CD4-positive, alpha-beta T cell treated with Interleukin-2 at 100 ng/mL for 4 hours (primary cell): ENCODE data around the gene GPS2.
A peak's percentile ranks its signal among the peaks of the same experiment; 100 is the strongest.

Source experiments
- DNase-seq: peaks from one replicate; pipeline ENCODE4 v3.0.0-alpha.2; 2020; ENCODE audit warnings: low spot score

Gene GPS2, protein sequence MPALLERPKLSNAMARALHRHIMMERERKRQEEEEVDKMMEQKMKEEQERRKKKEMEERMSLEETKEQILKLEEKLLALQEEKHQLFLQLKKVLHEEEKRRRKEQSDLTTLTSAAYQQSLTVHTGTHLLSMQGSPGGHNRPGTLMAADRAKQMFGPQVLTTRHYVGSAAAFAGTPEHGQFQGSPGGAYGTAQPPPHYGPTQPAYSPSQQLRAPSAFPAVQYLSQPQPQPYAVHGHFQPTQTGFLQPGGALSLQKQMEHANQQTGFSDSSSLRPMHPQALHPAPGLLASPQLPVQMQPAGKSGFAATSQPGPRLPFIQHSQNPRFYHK

DNA sequence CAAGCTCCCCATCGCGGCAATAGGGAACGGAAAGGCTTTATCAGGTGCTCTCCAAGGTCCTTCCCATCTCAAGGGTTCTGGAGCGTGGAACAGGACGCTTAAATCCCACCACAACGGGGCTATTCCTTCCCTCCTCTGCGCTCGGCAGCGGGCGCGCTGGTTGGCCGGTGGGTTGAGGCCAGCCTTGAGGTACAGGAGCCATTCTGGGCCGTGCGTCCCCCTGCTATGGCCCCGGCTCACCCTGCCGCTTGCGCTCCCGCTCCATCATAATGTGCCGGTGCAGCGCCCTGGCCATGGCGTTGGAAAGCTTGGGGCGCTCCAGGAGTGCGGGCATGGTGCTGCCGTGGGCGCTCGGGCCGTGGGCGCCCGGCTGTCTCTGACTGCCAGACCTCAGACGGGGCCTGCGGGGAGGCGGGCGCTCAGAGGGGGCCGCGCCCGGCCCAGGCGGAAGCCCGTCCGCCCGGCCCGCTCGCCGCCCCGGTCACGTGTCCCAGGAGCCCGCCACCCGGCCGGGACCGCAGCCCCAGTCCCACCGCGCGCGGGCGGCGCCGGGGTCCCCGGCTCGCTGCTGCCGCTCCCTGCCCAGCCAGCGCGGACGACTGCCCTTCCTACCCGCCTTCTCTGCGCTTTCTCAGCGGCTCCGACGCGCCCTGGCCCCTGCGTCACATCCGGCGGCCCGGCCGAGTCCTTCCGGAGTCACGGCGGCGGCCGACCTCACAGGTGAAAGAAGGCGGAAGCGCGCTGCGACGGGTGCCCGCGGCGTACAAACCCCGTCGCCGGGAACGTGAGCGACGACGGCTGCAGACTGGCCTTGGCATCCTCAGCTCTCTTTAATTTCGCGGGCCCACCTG is at the start of gene GPS2:
TSS of gene GPS2 (minus strand) at position 642 of the 851 bp plus-strand sequence. CDS start at position 334, 308 bp downstream.
- DNase-seq: peak; percentile 92

DNA sequence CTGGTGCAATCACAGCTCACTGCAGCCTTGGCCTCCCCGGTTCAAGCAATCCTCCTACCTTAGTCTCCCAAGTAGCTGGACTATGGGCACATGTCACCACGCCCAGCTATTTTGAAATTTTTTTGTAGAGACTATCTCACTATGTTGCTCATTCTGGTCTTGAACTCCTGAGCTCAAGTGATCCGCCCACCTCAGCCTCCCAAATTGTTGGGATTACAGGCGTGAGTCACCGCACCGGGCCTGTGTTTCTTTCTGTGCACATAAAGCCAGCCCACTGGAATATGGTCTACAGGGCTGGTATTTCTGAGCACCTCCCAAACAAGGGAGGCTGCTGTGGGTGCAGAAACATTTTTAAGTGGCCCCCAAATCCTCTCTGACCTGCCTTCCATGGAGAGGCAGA is 48.2 kb upstream of the GPS2 start:
- no peak for DNase-seq

DNA sequence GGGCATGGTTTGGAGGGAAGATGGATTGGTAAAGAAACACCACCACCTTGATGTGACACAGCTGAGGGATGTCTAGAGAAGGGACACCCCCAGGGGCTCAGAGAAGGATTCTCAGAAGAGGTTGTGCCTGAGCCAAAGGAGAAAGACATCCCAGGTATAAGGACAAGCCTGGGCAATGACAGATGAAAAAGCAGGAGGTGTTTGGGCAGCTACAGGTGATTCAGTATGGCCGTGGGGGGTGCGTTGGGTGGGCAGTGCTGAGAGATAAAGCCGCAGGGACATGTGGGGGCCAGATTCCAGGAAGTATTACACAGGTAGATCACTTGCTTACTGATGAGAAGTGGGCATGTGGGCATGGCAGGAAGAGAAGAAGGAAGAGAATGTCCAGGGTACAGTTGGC is 46.7 kb upstream of the GPS2 start:
- no peak for DNase-seq

DNA sequence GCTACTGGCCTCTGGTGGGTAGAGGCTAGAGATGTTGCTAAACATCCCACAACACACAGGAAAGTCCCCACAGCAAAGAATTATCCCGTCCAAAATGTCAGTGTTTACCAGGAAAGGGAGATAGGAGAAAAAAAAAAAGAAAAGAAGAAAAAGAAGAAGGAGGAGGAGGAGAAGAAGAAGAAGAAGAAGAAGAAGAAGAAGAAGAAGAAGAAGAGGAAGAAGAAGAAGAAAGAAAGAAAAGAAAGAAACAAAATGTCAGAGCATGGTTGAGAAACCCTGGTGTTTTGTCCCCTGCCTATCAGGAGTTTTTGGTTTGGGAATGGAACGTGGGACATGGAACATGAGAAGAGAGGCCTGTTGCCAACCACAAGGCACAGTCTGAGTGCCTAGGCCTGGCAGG is 42.2 kb upstream of the GPS2 start:
- DNase-seq: no peak

DNA sequence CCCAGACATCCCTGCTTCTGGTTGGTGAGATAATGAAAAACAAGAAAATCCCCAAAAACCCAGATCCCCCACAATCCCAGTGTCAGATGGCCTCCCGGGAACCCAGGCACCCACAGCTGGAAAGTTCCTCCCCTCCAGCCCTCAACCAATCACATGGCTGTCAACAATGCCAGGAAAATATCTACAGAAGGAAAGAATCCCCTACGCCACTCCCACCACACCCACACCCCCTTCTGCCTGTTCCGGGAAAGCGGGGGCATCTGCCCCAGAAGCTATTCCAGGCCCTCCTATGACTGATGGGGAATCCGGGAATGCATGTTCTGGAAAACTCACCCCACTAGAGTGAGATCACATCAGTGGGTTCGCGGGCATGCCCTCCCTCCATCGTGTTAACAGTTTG is 41.6 kb upstream of the GPS2 start:
- no peak for DNase-seq

DNA sequence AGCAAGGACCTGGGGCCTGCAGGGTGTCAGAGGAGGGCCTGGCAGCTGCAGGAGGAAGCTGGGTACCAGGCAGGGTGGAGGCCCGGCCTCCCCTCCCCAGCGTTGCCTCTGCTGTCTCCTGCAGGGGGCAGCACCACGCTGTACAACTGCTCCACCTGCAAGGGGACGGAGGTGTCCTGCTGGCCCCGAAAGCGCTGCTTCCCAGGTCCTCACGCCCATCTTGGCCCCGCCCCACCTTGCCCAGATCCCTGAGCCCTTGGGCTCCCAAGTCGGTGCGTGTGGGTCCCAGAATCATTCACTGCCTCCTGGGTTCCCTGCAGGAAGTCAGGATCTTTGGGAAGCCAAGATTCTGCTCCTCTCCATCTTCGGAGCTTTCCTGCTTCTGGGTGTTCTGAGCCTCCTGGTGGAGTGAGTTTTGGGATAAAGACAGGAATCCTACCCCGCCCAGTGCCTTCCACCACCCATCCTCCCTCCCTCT is 41.0 kb upstream of the GPS2 start:
- DNase-seq: peak; percentile 88

DNA sequence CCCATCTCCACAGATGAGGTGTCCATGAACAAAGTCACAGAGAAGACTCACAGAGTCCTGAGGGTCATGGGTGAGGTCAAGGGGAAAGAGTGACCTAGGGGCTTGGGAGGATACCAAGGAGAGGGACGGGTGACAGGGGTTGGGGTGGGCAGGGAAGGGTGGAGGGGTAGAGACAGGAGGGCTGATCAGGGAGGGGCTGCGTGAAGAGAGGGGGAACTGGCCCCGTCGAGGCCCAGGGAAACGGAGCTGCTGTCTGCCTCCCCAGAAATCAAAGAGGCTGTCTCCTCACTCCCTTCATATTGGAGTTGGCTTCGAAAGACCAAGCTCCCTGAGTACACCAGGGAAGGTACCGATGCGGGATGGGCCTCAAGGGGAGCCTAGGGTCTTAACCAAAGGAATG is 40.4 kb upstream of the GPS2 start:
- DNase-seq: no peak

DNA sequence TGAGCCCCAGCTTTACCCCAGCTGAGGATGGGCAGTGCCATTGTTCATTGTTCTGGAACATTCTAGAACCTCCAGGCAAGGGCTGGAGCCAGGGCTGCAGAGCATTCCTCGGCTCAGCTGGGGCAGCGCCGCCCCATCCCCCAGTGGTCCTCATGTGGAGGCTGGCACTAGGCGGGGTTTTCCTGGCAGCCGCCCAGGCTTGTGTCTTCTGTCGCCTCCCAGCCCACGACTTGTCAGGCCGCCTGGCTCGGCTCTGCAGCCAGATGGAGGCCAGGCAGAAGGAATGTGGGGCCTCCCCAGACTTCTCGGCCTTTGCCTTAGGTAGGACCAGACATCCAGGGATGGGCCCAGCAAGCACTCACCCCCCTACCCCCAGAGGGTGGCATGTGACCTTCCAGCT is 39.9 kb upstream of the GPS2 start, which contains the start of gene TMEM95:
TSS of gene TMEM95 (plus strand) at position 104 of the 400 bp plus-strand sequence. CDS start at position 153, 49 bp downstream.
- DNase-seq: no peak

DNA sequence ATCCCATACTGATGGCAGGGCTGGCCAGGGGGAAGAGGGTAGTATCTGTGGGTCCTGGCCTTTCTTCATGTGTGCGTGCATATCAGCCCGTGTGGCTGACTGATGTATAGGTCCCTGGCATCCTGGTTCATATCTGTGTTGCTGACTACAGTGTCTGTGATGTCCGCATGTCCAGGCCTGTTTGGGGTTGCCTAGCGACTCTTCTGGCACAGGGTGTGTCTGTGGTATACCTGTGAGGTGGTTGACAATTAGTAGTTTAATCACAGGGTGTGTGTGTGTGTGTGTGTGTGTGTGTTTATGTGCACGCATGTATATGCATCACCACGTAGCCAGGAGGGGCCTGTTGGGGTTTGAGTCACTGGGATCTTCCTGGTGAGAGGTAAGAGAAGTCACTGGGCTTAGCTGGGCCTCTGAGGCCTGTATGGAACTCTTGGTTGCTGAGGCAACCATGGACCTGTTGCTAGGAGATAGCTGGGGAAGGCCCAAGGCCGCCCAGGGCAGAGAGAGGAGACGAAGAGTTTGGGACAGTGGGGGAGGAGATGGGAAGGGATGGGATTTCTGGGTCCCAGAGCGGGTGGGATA is 39.2 kb upstream of the GPS2 start:
- DNase-seq: peak; percentile 74

DNA sequence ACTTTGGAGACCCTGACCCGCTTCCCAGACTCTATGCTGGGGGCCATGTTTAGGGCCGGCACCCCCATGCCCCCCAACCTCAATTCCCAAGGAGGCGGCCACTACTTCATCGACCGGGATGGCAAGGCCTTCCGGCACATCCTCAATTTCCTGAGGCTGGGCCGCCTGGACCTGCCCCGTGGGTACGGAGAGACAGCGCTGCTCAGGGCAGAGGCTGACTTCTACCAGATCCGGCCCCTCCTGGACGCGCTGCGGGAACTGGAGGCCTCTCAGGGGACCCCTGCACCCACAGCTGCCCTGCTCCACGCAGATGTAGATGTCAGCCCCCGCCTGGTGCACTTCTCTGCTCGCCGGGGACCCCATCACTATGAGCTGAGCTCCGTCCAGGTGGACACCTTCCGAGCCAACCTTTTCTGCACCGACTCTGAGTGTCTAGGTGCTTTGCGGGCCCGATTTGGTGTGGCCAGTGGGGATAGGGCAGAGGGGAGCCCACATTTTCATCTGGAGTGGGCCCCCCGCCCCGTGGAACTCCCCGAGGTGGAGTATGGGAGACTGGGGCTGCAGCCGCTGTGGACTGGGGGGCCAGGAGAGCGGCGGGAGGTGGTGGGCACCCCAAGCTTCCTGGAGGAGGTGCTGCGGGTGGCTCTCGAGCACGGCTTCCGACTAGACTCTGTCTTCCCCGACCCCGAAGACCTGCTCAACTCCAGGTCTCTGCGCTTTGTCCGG is 37.9 kb upstream of the GPS2 start:
- DNase-seq: no peak

DNA sequence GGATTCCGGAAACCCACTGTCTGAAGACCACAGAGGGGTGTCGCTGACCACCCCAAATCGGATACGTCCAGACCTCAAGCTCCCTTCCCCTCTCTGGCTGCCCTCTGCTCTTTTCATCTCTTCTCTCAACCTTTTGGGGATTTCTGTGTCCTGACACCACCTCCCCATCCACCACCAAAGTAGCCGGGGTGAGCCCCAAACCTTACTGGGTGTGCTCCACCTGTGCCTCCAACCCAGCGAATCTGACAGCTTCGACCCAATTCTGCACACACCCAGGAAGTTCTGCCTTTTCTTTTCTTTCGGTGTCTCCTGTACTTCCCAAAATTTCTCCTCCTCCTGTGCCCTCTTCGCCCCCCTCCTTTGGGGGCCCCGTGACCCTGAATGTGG is 37.3 kb upstream of the GPS2 start:
- DNase-seq: no peak

DNA sequence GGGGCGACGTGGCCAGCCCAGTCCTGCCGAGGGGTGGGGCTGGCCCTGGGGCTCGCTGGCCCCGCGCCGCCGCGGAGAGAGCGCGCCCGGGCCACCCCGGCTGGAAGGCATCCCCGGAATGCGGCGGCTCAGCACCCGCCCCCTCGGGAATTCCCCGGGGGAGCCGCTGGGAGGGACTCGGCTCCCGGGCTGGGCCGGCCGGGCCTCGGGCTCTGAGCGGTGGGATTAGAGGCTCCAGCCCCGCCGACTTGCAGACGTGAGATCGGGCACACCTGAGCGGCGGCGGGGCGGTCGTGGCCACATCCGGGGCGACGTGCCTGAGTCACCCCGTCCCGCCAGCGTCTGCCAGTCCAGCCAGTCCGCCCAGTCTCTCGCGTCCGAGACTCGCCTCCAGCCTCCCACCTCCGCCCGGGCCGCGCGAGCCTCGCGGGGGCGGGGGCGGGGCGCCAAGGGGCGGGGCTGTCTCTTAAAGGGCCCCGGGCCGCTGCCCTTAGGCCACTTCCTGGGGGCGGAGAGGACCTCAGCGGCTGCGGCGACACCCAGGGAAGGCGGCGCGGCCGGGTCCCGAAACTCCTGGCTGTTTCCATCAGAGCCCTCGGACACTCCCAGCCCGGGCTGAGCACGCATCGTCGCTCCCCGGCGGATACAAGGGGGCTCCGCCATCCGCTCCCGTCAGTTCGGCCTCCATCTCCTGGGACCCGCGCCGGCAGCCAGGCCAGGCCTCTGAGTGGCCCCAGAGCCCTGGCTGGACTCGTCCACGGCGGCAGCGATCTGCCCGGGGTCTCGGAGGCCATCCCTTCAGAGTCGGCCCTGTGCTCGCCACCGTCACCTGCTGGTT is 36.7 kb upstream of the GPS2 start, which contains the start of gene KCTD11:
TSS of gene KCTD11 (plus strand) at position 498 of the 838 bp plus-strand sequence.
- peak; percentile 82 for DNase-seq

DNA sequence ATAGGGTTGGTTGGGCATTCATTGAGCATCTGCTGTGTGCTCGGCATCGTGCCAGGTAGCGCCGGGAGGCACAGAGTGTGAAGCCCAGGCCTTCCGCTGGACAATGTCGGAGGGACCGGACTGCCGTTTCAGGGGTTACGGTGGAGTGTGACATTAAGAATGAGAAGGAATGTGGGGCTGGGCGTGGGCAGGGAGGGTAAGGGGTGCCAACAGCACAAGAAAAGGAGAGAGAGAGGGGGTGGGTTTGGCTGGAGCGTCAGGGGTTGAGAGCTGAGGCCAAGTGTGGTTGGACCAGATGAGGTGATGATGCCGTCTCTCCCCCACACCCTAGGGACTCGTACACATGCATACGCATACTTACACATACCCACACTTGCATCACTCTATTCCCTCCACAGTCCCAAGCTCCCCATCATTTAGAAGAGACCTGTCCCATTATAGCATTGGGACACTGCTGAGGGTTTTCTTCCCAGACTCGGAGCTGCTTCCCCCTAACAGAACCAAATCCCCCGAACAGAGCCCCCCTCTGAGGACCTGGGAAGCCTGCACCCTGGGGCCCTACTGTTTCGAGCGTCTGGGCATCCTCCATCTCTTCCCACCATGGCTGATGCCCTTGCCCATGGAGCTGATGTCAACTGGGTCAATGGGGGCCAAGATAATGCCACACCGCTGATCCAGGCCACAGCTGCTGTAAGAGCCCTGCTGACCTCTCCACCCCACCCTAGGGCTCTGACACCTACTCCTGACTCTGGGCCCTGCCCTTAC is 33.5 kb upstream of the GPS2 start:
- no peak for DNase-seq

DNA sequence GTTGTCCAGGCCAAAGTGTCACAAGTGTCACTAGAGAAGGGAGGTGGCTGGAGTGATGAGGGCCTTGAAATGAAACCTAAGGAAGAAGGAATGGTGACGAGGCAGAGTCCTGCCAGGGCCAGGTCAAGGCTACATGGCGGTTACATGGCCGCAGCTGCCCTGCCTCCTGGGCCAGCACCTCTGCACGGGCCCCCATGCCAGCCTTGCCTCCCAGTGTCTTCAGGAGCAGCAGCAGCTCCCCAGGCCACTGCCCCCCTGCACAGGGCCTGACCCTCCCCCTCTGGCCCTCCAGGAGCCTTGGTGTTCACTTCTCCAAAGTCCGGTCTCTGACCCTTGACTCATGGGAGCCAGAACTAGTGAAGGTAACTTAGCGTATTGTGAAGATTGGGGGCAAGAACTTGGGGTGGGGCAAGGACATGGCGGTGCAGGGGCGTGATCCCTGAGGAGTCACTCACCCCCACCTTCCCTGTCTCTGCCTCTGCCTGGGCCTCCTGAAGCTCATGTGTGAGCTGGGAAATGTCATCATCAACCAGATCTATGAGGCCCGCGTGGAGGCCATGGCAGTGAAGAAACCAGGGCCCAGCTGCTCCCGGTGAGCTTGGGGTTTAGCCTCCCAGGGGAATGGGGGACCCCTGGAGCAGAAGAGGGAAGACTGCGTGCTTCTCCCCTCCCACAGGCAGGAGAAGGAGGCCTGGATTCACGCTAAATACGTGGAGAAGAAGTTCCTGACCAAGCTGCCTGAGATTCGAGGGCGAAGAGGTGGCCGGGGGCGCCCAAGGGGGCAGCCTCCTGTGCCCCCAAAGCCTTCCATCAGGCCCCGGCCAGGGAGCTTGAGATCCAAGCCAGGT is 32.7 kb upstream of the GPS2 start:
- DNase-seq: no peak

DNA sequence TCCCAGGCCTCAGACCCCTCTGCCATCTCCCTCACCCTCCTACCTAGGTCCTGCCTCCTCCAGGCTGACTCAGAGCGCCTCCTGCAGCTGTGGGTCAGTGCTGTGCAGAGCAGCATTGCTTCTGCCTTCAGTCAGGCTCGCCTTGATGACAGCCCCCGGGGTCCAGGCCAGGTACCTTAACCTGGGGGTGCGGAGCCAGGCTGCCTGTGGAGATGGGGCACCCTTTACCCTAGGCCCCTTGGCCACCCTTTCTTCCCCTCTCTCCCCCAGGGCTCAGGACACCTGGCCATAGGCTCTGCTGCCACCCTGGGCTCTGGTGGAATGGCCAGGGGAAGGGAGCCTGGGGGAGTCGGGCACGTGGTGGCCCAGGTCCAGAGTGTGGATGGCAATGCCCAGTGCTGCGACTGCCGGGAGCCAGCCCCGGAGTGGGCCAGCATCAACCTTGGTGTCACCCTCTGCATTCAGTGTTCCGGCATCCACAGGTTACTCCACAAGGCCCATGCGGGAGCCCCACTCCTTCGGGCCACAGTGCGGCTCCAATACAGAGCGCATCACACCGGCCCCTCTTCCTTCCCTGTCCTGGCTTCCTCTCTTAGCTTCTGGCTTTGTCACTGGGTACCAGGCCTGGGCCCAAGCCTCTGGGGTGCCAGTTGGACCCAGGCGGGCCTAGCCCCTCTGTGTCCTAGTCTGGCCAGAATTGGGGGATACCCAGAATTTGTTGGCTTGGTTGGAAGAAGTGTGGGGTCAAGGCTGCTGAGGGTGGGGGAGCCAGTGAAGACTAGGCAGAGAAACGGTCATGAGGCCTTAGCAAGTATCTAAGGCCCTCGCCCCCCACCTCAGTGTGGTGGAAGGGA is 31.8 kb upstream of the GPS2 start:
- DNase-seq: no peak

DNA sequence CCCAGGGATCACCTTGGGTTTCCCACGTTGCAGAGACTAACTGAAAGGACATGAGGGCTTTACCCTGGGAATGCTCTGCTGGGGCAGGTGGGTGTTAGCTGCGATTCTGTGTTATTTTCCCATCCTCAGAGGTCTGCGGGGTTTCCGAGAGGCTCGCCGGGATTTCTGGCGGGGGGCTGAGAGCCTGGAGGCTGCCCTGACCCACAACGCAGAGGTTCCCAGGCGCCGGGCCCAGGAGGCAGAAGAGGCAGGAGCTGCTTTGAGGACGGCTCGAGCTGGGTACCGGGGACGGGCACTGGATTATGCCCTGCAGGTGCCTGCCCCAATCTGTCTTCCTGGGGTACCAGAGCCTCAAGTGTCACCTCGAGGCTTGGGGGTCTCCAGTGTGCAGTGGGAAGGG is 28.1 kb upstream of the GPS2 start:
- DNase-seq: no peak

DNA sequence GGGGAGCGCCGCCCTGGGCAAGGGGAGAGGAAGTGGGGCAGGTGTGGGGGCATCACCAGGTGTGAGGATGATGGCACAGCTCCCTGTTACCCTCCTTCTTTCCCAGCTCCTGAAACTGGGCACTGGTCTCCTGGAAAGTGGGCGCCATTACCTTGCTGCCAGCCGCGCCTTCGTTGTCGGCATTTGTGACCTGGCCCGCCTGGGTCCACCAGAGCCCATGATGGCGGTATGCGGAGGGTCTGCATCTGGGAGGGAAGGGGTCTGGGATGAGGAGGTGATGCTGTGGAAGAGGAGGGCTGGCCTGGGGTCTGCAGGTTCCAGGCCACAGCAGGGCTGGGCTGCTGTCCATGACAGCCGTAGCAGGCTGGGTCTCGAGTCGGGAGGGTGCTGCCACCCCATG is 26.7 kb upstream of the GPS2 start:
- DNase-seq: no peak

DNA sequence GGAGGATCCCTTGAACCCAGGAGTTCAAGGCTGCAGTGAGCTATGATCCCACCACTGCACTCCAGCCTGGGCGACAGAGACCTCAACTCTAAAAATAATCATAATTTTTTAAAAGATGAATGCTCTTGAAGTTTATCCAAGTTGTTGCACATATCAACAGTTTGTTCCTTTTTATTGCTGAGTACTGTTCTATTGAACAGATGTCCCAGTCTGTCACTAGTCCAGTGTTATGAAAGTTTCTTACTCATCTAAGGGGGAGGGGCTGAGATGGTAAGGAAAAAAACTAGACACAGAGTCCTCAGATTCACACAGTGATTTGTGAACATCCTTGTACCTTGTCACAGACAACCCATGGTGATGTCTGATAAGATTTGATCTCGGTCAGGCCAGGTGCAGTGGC is 25.0 kb upstream of the GPS2 start:
- DNase-seq: no peak
